HUES64 (cell line): ENCODE measurements around the gene PSMG2.
"Not testable (repeated sequence)": the region's sequence is repeated elsewhere in the genome, so short reads cannot be mapped to it uniquely, and the experiment has no call there.

Experiments used
- H3K27ac ChIP-seq: 2 replicates; pipeline ENCODE4 v1.7.0; 2013; ENCODE audit warnings: low read depth, low read length, inconsistent platforms
- H3K27me3 ChIP-seq: 2 replicates; pipeline ENCODE4 v1.6.1; 2013; ENCODE audit warnings: mild to moderate bottlenecking, low read length; ENCODE audit not compliant: insufficient read depth
- H3K36me3 ChIP-seq: 2 replicates; pipeline ENCODE4 v1.6.1; 2013; ENCODE audit warnings: mild to moderate bottlenecking, low read length; ENCODE audit not compliant: insufficient read depth
- H3K4me1 ChIP-seq: 2 replicates; pipeline ENCODE4 v1.6.1; 2013; ENCODE audit warnings: mild to moderate bottlenecking, low read length, moderate library complexity; ENCODE audit not compliant: insufficient read depth
- H3K4me3 ChIP-seq: 2 replicates; pipeline ENCODE4 v1.5.1; 2013; ENCODE audit warnings: mild to moderate bottlenecking, low read length, moderate library complexity
- H3K9ac ChIP-seq: 2 replicates; pipeline ENCODE4 v1.6.1; 2013; ENCODE audit warnings: mild to moderate bottlenecking, low read depth, low read length
- H3K9me3 ChIP-seq: 2 replicates; pipeline ENCODE4 v1.6.1; 2013; ENCODE audit warnings: low read depth, low read length; ENCODE audit not compliant: insufficient read depth
- WGBS: fragments of 150-250, 120-280 bp; methylation state at CpG from one replicate; pipeline ENCODE4 v1.1.7; 2013; ENCODE audit warnings: missing lambda C conversion rate; 5-methylcytosine and 5-hydroxymethylcytosine counted together

Gene PSMG2

GRCh38 chr18:12750076-12750714, 47.4 kb downstream of the PSMG2 start:
- Histone ChIP-seq H3K4me1 (no peaks in the 10 kb centered on the region), H3K27me3 (no peaks in the 10 kb centered on the region), H3K9ac (no peak overlapping the region), H3K9me3 (no peaks in the 10 kb centered on the region), H3K27ac (no peak overlapping the region), H3K36me3 (no peaks in the 10 kb centered on the region), H3K4me3 (no peak overlapping the region)
- WGBS, result 92% methylated on average over 14 of the region's 14 CpGs

GRCh38 chr18:12750715-12751502, 48.1 kb downstream of the PSMG2 start:
- no peaks in the 10 kb centered on the region for H3K36me3 ChIP-seq
- H3K4me3 ChIP-seq, result no peak overlapping the region
- no peaks in the 10 kb centered on the region for H3K27me3 ChIP-seq
- 95% methylated on average over 15 of the region's 18 CpGs for WGBS
- H3K4me1 ChIP-seq, result no peaks in the 10 kb centered on the region
- no peak overlapping the region for H3K9ac ChIP-seq
- H3K9me3 ChIP-seq, result no peaks in the 10 kb centered on the region
- H3K27ac ChIP-seq, result no peak overlapping the region

GRCh38 chr18:12751503-12751884, 48.7 kb downstream of the PSMG2 start:
- Histone ChIP-seq H3K27me3 (no peaks in the 10 kb centered on the region), H3K36me3 (no peaks in the 10 kb centered on the region), H3K4me1 (no peaks in the 10 kb centered on the region), H3K27ac (no peak overlapping the region), H3K4me3 (no peak overlapping the region), H3K9ac (no peak overlapping the region), H3K9me3 (no peaks in the 10 kb centered on the region)
- WGBS, result 93% methylated on average over 5 of the region's 5 CpGs

GRCh38 chr18:12751891-12752290, 49.0 kb downstream of the PSMG2 start:
- WGBS, result 92% methylated on average over 4 of the region's 4 CpGs
- Histone ChIP-seq H3K9ac (no peak overlapping the region), H3K36me3 (no peaks in the 10 kb centered on the region)

GRCh38 chr18:12754511-12754910, 51.7 kb downstream of the PSMG2 start:
- Histone ChIP-seq H3K4me1 (no peaks in the 10 kb centered on the region), H3K4me3 (no peak overlapping the region), H3K9ac (no peak overlapping the region), H3K27ac (no peak overlapping the region), H3K27me3 (no peaks in the 10 kb centered on the region), H3K9me3 (no peaks in the 10 kb centered on the region), H3K36me3 (no peaks in the 10 kb centered on the region)
- WGBS, result 96% methylated on average over 6 of the region's 6 CpGs

More at GRCh38 chr18:12751891-12752290, 49.0 kb downstream of the PSMG2 start:
- no peaks in the 10 kb centered on the region for H3K9me3 ChIP-seq
- no peaks in the 10 kb centered on the region for H3K4me1 ChIP-seq
- no peaks in the 10 kb centered on the region for H3K27me3 ChIP-seq
- H3K27ac ChIP-seq, result no peak overlapping the region
- H3K4me3 ChIP-seq, result no peak overlapping the region

GRCh38 chr18:12755606-12756005, 52.8 kb downstream of the PSMG2 start:
- H3K9ac ChIP-seq, H3K27ac ChIP-seq, H3K9me3 ChIP-seq, H3K27me3 ChIP-seq, H3K4me1 ChIP-seq, H3K36me3 ChIP-seq, H3K4me3 ChIP-seq: not testable (repeated sequence)
- WGBS, result 95% methylated on average over 6 of the region's 6 CpGs

- not testable (repeated sequence) for H3K9me3 ChIP-seq, H3K27ac ChIP-seq, H3K4me3 ChIP-seq, H3K36me3 ChIP-seq, H3K9ac ChIP-seq, H3K27me3 ChIP-seq, H3K4me1 ChIP-seq
- WGBS, result 95% methylated on average over 14 of the region's 14 CpGs
Measured at GRCh38 chr18:12756619-12757239, 53.9 kb downstream of the PSMG2 start.

GRCh38 chr18:12758566-12758965, 55.7 kb downstream of the PSMG2 start:
- H3K9ac ChIP-seq, H3K9me3 ChIP-seq, H3K27ac ChIP-seq, H3K4me1 ChIP-seq, H3K36me3 ChIP-seq, H3K4me3 ChIP-seq, H3K27me3 ChIP-seq: not testable (repeated sequence)
- WGBS, result 89% methylated on average over 3 of the region's 3 CpGs

GRCh38 chr18:12765126-12765525, 62.3 kb downstream of the PSMG2 start:
- Histone ChIP-seq H3K27me3 (no peaks in the 10 kb centered on the region), H3K4me1 (peaks cover 5% of the 10 kb centered on the region), H3K27ac (no peak overlapping the region), H3K9ac (no peak overlapping the region), H3K9me3 (no peaks in the 10 kb centered on the region), H3K36me3 (no peaks in the 10 kb centered on the region), H3K4me3 (no peak overlapping the region)
- 76% methylated on average over 8 of the region's 8 CpGs for WGBS

GRCh38 chr18:12765586-12765985, 62.7 kb downstream of the PSMG2 start:
- no peak overlapping the region for H3K4me3 ChIP-seq
- no peak overlapping the region for H3K27ac ChIP-seq
- peaks cover 5% of the 10 kb centered on the region for H3K4me1 ChIP-seq
- no peaks in the 10 kb centered on the region for H3K27me3 ChIP-seq
- no peaks in the 10 kb centered on the region for H3K36me3 ChIP-seq
- WGBS, result 88% methylated on average over 11 of the region's 11 CpGs
- no peaks in the 10 kb centered on the region for H3K9me3 ChIP-seq
- no peak overlapping the region for H3K9ac ChIP-seq

GRCh38 chr18:12766986-12767433, 64.2 kb downstream of the PSMG2 start:
- WGBS, result 15% methylated on average over 13 of the region's 13 CpGs
- H3K27me3 ChIP-seq, result no peaks in the 10 kb centered on the region
- no peak overlapping the region for H3K4me3 ChIP-seq
- H3K36me3 ChIP-seq, result no peaks in the 10 kb centered on the region
- no peak overlapping the region for H3K27ac ChIP-seq
- no peak overlapping the region for H3K9ac ChIP-seq
- peaks cover 5% of the 10 kb centered on the region for H3K4me1 ChIP-seq
- H3K9me3 ChIP-seq, result no peaks in the 10 kb centered on the region
